K562 (cell line): Measurements from ENCODE around the gene ARMH3. TPM values are rescaled to one million over a fixed set of nuclear protein-coding genes. Genes with fewer than 3 reads are reported as not detected.

Experiments
- BRCA1 ChIP-seq, 2 experiments: fragments of 450-650 bp in 1 of 2; sonication (generic) in 1 of 2; formaldehyde crosslinking in 1 of 2; IDR thresholded peaks; 2 replicates each; pipeline versions ENCODE4 v1.5.0 to v1.6.1; 2017 to 2020; ENCODE audit warnings: mild to moderate bottlenecking in 1 of 2, missing genetic modification reagents in 1 of 2
- GATAD2A ChIP-seq: fragments of 450-650 bp; IDR thresholded peaks from 2 replicates; pipeline ENCODE4 v1.6.1; 2017
- NFE2 ChIP-seq: IDR thresholded peaks from 2 replicates; pipeline ENCODE4 v1.6.1; 2014; ENCODE audit warnings: antibody characterized with exemption, low read depth
- PTTG1 ChIP-seq: fragments of 450-650 bp; IDR thresholded peaks from 2 replicates; pipeline ENCODE4 v1.6.1; 2016; ENCODE audit warnings: low read depth, mild to moderate bottlenecking, missing genetic modification characterization, missing compliant biosample characterization
- RCOR1 ChIP-seq, 2 experiments: IDR thresholded peaks; 2 replicates each; pipeline ENCODE4 v1.6.1; 2012; ENCODE audit warnings: low read depth in 2 of 2, low read length in 2 of 2, borderline replicate concordance in 1 of 2, improper control_type of control experiment in 1 of 2
- polyA plus RNA-seq, 8 experiments: library from polyadenylated mRNA; depleted of rRNA in 4 of 8; stranded (reverse) in 5 of 8; unstranded in 3 of 8; fragments of >200 nt; fragmentation: Nextera tagmentation in 2 of 8; fragmentation: Illumina TruSeq in 1 of 8; extraction: Ambion mirVana in 2 of 8; extraction: Trizol in 1 of 8; gene quantifications; 2 replicates each; pipeline versions ENCODE4 v1.2.1 to v1.2.3, GENCODE V29; 2011 to 2014; ENCODE audit warnings: inconsistent platforms in 1 of 8, missing spikeins in 1 of 8
- total RNA-seq, 7 experiments: library from RNA; depleted of rRNA in 6 of 7; stranded (reverse); fragments of >200 nt in 6 of 7; fragmentation: Illumina TruSeq in 2 of 7; extraction: Trizol in 2 of 7; gene quantifications; 2 replicates each; pipeline versions ENCODE4 v1.2.1 to v1.2.3, GENCODE V29; 2011 to 2021; ENCODE audit warnings: low replicate concordance in 1 of 7
- TF ChIP-seq, protein P1 (sequence below): fragments of 200-400 bp; formaldehyde crosslinking; IDR thresholded peaks from 2 replicates; pipeline ENCODE4 v1.6.1; 2017; ENCODE audit warnings: mild to moderate bottlenecking, low read depth, low read length, moderate library complexity
- TF ChIP-seq, protein P2 (sequence below): fragments of 150-350 bp; IDR thresholded peaks from 2 replicates; pipeline ENCODE4 v1.6.1; 2014; ENCODE audit warnings: low read depth, mild to moderate bottlenecking, low read length, borderline replicate concordance

Gene ARMH3
- total and polyA plus RNA-seq, 9 of the 15 experiments (the other 6 are each of a cell fraction or from before 2014, with no cell fraction given), result 0.29 to 0.73 TPM; not detected in 7

DNA sequence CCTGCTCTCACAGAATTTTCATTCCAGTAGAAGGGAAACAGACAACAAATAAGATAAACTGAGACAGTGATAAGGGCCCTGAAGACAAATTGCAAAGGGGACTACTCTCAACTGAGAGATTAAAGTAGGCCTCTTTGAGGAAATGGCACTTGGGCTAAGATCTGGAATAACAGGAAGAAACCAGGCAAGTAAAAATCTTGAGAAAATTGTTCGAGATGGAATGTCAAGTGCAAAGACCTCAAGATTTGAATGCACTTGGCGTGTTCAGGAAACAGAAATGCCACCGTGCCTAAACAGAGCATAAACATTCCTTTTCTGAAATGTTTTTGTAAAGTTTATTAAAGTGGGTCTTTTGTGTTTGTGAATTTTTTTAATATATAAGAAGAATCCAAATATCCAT is 10.7 kb downstream of the ARMH3 start (continued):
- TF ChIP-seq, protein P1, sequence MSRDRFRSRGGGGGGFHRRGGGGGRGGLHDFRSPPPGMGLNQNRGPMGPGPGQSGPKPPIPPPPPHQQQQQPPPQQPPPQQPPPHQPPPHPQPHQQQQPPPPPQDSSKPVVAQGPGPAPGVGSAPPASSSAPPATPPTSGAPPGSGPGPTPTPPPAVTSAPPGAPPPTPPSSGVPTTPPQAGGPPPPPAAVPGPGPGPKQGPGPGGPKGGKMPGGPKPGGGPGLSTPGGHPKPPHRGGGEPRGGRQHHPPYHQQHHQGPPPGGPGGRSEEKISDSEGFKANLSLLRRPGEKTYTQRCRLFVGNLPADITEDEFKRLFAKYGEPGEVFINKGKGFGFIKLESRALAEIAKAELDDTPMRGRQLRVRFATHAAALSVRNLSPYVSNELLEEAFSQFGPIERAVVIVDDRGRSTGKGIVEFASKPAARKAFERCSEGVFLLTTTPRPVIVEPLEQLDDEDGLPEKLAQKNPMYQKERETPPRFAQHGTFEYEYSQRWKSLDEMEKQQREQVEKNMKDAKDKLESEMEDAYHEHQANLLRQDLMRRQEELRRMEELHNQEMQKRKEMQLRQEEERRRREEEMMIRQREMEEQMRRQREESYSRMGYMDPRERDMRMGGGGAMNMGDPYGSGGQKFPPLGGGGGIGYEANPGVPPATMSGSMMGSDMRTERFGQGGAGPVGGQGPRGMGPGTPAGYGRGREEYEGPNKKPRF, result no peak
- no peak for TF ChIP-seq RCOR1 (IDR thresholded peaks at IDR 0.05; ENCODE audit: borderline replicate concordance in 1 of 2, low read depth in 2 of 2, low read length in 2 of 2)
- TF ChIP-seq PTTG1 (tag), result no peak
- no peak for TF ChIP-seq NFE2
- TF ChIP-seq, protein P2, sequence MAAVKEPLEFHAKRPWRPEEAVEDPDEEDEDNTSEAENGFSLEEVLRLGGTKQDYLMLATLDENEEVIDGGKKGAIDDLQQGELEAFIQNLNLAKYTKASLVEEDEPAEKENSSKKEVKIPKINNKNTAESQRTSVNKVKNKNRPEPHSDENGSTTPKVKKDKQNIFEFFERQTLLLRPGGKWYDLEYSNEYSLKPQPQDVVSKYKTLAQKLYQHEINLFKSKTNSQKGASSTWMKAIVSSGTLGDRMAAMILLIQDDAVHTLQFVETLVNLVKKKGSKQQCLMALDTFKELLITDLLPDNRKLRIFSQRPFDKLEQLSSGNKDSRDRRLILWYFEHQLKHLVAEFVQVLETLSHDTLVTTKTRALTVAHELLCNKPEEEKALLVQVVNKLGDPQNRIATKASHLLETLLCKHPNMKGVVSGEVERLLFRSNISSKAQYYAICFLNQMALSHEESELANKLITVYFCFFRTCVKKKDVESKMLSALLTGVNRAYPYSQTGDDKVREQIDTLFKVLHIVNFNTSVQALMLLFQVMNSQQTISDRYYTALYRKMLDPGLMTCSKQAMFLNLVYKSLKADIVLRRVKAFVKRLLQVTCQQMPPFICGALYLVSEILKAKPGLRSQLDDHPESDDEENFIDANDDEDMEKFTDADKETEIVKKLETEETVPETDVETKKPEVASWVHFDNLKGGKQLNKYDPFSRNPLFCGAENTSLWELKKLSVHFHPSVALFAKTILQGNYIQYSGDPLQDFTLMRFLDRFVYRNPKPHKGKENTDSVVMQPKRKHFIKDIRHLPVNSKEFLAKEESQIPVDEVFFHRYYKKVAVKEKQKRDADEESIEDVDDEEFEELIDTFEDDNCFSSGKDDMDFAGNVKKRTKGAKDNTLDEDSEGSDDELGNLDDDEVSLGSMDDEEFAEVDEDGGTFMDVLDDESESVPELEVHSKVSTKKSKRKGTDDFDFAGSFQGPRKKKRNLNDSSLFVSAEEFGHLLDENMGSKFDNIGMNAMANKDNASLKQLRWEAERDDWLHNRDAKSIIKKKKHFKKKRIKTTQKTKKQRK, result no peak
- TF ChIP-seq BRCA1 (IDR thresholded peaks at IDR 0.05), result no peak
- no peak for TF ChIP-seq BRCA1 (CRISPR knock-in tag; IDR thresholded peaks at IDR 0.05)
- no peak for TF ChIP-seq GATAD2A
